Fibroblast of the aortic adventitia (primary cell): ENCODE measurements around the gene FRY. TPM values are rescaled to one million over a fixed set of nuclear protein-coding genes. Genes with fewer than 3 reads are reported as not detected.

Source experiments
- DNase-seq: peaks from one replicate; pipeline ENCODE4 v3.0.0-alpha.2; 2010; ENCODE audit warnings: low read depth
- H3K4me3 ChIP-seq: 2 replicates; pipeline ENCODE4 v1.5.1; 2011; ENCODE audit warnings: low read depth, mild to moderate bottlenecking, control low read depth, low read length, moderate library complexity
- total RNA-seq: library from RNA; depleted of rRNA; stranded (reverse); fragments of >200 nt; gene quantifications from 2 replicates; pipeline ENCODE4 v1.2.3, GENCODE V29; 2012; ENCODE audit warnings: low replicate concordance
- TF ChIP-seq, protein P1 (sequence below): IDR thresholded peaks from 2 replicates; pipeline ENCODE4 v1.5.1; 2011; ENCODE audit warnings: mild to moderate bottlenecking, low read length, control low read depth, inconsistent platforms; ENCODE audit not compliant: insufficient read depth

The FRY gene
- total RNA-seq, 1 donor, result 4.3 TPM

DNA sequence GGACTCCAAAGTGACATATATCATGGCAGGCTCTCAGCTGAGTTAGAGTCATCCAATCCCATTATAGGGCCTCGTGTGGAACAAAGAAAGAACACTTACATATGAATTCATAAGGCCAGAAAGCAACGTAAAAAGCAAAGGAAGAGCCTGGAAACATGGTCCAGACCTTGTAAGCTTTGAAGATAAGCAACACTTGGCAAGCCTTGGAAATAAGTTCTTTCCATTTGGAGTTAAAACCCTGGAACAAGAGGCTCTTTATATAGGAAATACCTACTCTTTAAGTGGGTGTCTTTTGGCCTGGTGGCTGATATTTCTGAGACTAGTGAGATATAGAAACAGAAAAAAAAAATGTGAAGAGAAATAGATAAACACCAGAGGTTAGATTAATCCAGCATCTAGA, 234.2 kb downstream of the FRY start:
- DNase-seq, result no peak
- TF ChIP-seq, protein P1, sequence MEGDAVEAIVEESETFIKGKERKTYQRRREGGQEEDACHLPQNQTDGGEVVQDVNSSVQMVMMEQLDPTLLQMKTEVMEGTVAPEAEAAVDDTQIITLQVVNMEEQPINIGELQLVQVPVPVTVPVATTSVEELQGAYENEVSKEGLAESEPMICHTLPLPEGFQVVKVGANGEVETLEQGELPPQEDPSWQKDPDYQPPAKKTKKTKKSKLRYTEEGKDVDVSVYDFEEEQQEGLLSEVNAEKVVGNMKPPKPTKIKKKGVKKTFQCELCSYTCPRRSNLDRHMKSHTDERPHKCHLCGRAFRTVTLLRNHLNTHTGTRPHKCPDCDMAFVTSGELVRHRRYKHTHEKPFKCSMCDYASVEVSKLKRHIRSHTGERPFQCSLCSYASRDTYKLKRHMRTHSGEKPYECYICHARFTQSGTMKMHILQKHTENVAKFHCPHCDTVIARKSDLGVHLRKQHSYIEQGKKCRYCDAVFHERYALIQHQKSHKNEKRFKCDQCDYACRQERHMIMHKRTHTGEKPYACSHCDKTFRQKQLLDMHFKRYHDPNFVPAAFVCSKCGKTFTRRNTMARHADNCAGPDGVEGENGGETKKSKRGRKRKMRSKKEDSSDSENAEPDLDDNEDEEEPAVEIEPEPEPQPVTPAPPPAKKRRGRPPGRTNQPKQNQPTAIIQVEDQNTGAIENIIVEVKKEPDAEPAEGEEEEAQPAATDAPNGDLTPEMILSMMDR, result no peak
- no peak overlapping the region for H3K4me3 ChIP-seq

DNA sequence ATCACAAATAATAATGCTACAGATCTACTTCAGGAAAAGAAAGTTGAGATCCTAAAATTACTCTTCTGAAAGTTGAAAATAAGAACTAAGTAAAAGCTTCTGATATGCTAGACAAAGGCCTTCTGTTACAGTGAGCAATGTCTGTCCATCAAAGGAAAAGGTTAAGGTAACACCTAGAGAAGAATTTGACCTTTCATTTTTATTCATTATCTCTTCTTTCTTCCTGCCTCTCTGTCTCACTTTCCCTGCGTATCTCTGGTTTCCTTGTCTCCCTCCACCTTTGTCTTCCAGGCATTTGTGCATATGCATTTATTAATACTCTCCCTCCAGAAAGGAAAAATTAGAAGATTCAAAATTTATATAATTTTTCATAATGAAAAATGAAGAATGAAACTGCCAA, 234.6 kb downstream of the FRY start:
- no peak overlapping the region for H3K4me3 ChIP-seq
- no peak for DNase-seq
- TF ChIP-seq, protein P1, result no peak

GRCh38 chr13:32267836-32268439, 236.4 kb downstream of the FRY start:
- no peak for DNase-seq
- TF ChIP-seq, protein P1, result peak; percentile 59
- no peak overlapping the region for H3K4me3 ChIP-seq

DNA sequence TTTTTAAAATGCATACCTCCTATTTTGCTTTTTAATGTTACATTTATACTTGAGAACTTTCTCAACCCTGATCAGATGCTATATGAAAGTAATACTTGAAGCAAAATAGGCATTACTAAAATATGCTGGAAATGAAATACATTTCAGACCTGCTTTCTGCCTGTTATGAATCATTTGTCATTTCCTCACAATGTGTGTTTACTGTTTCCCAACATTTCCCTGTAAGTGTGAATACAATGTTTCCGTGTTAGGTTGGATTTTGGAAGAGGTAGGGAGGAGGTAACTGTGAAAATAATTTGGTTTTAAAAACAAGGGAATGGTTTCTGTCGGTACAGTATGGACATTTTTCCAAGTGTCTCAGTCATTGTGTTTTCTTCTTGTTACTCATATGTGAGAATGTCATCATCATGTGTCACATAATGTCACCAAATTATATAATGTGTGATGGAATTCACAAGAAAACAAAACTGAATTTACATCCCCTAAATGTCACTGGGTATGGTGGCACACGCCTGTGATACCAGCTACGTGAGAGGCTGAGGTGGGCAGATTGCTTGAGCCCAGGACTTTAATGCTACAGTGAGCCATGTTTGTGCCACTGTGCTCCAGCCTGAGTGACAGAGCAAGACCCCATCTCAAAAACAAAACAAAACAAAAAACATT, 240.6 kb downstream of the FRY start:
- no peak for DNase-seq
- TF ChIP-seq, protein P1, result no peak
- H3K4me3 ChIP-seq, result no peak overlapping the region

- DNase-seq, result no peak
- TF ChIP-seq, protein P1, result no peak
- no peak overlapping the region for H3K4me3 ChIP-seq
Measured at GRCh38 chr13:32277839-32278238, 246.3 kb downstream of the FRY start.

DNA sequence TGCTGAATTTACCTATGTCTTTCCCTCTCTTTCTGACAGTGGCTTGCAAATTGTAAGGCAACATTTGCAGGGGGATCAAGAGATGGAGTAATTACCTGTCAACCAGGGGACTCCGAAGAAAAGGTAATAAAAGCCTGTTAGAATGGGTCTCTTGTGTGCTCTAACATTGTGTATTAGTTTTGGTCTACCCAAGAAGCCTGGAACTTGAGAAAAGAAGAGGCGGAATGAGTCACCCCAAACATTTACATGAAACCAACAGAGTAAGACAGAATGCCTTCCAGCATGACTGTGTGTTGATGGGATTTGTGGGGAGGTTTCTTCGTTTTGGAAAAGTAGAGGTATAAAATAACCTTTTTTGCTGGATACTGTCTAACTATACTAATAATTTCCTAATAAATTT, 246.9 kb downstream of the FRY start:
- TF ChIP-seq, protein P1, result no peak
- DNase-seq, result no peak
- H3K4me3 ChIP-seq, result no peak overlapping the region

- TF ChIP-seq, protein P1, result no peak
- DNase-seq, result no peak
- H3K4me3 ChIP-seq, result no peak overlapping the region
Measured at GRCh38 chr13:32281096-32281495, 249.5 kb downstream of the FRY start.
